K562 (cell line): ENCODE data around the gene TBL1XR1. TPM values are rescaled to one million over a fixed set of nuclear protein-coding genes. Genes with fewer than 3 reads are reported as not detected.

Source experiments
- ATAC-seq: fragments of 200-7000 bp; cut with Tn5 transposase; 3 replicates; pipeline ENCODE4 v1.9.1; 2020; ENCODE audit warnings: moderate library complexity
- BruUV-seq: library from RNA; stranded (reverse); fragments of 400-500 nt; replicated peaks from 2 replicates; lab custom pipeline; 2021; lab: Mats Ljungman, UMichigan
- CTCF ChIA-PET: fragments of 300-600 bp; formaldehyde crosslinking; extraction: SDS; loops from one replicate; lab custom pipeline; 2021; ENCODE audit warnings: low intra/inter-chr PET ratio; lab: Yijun Ruan, JAX
- POLR2A ChIA-PET: fragments of 300-600, 350-650 bp; sonication (Branson Sonifier 250); formaldehyde crosslinking; extraction: SDS; loops from one replicate; lab custom pipeline; 2021; ENCODE audit warnings: antibody characterized with exemption, inconsistent platforms; lab: Yijun Ruan, JAX
- DNase-seq, 4 experiments: peaks; one replicate each; pipeline versions ENCODE4 v3.0.0 to v3.0.0-alpha.2; 2011 to 2018; ENCODE audit warnings: low spot score in 3 of 4, mixed read lengths in 3 of 4; ENCODE audit errors: extremely low read depth in 1 of 4
- FAIRE-seq: peaks from 2 replicates; lab custom pipeline; 2011; peaks lifted over from hg19 to GRCh38; lab: Jason Lieb, UNC
- H2AFZ ChIP-seq: 2 replicates; pipeline ENCODE4 v1.6.0; 2011; ENCODE audit warnings: low read depth, low read length, control low read depth, inconsistent platforms
- H3K27ac ChIP-seq: fragments of 200-600 bp; 3 replicates; pipeline ENCODE4 v1.8.0; 2011; ENCODE audit warnings: low read depth, mild to moderate bottlenecking, control low read depth, inconsistent platforms, low read length, moderate library complexity, mixed read lengths; ENCODE audit errors: extremely low read depth
- H3K27me3 ChIP-seq, 2 experiments: fragments of 300-600 bp in 1 of 2; 2 replicates in 1 of 2; 3 replicates in 1 of 2; pipeline versions ENCODE4 v1.6.0 to v1.8.0; 2011; ENCODE audit warnings: inconsistent platforms in 2 of 2, low read length in 2 of 2, mild to moderate bottlenecking in 1 of 2, mixed read lengths in 1 of 2, moderate library complexity in 1 of 2; ENCODE audit not compliant: control insufficient read depth in 2 of 2, insufficient read depth in 2 of 2
- H3K36me3 ChIP-seq: fragments of 300-600 bp; 3 replicates; pipeline ENCODE4 v1.8.0; 2011; ENCODE audit warnings: mild to moderate bottlenecking, low read length, inconsistent platforms; ENCODE audit not compliant: control insufficient read depth, insufficient read depth
- H3K4me1 ChIP-seq, 2 experiments: fragments of 200-600 bp in 1 of 2; replicated peaks in 1 of 2; 2 replicates in 1 of 2; 3 replicates in 1 of 2; pipeline versions ENCODE4 v1.5.1 to v1.8.0; 2011; ENCODE audit warnings: inconsistent platforms in 2 of 2, low read length in 2 of 2, mild to moderate bottlenecking in 1 of 2, mixed read lengths in 1 of 2, moderate library complexity in 1 of 2; ENCODE audit not compliant: control insufficient read depth in 2 of 2, insufficient read depth in 2 of 2
- H3K4me2 ChIP-seq: 2 replicates; pipeline ENCODE4 v1.6.1; 2011; ENCODE audit warnings: low read length, control low read depth, inconsistent platforms, mixed read lengths; ENCODE audit not compliant: insufficient read depth
- H3K4me3 ChIP-seq: fragments of 200-600 bp; sonication (generic), shearing (Covaris generic); 2 replicates; pipeline ENCODE4 v1.5.1; 2016; ENCODE audit warnings: control low read depth, inconsistent platforms
- H3K79me2 ChIP-seq: fragments of 200-600 bp; 3 replicates; pipeline ENCODE4 v1.8.0; 2011; ENCODE audit warnings: low read length, inconsistent platforms; ENCODE audit not compliant: control insufficient read depth, insufficient read depth
- H3K9ac ChIP-seq, 2 experiments: 2 replicates each; pipeline versions ENCODE4 v1.6.0 to v1.6.1; 2011; ENCODE audit warnings: low read depth in 2 of 2, low read length in 2 of 2, control low read depth in 1 of 2, inconsistent platforms in 1 of 2, mild to moderate bottlenecking in 1 of 2, mixed read lengths in 1 of 2; ENCODE audit not compliant: insufficient read depth in 1 of 2
- H3K9me1 ChIP-seq: one replicate; pipeline ENCODE4 v1.6.0; 2011; ENCODE audit warnings: inconsistent platforms, mild to moderate bottlenecking, low read length, moderate library complexity; ENCODE audit not compliant: control insufficient read depth, insufficient read depth
- H3K9me3 ChIP-seq: replicated peaks from 2 replicates; pipeline ENCODE4 v1.5.1; 2011; ENCODE audit warnings: low read depth, low read length, inconsistent platforms; ENCODE audit not compliant: control insufficient read depth, insufficient read depth
- H4K20me1 ChIP-seq: replicated peaks from 2 replicates; pipeline ENCODE4 v1.6.1; 2011; ENCODE audit warnings: low read length, inconsistent platforms, mixed read lengths; ENCODE audit not compliant: control insufficient read depth, insufficient read depth
- ATF3 ChIP-seq, 2 experiments: fragments of 450-650 bp in 1 of 2; sonication (generic) in 1 of 2; formaldehyde crosslinking in 1 of 2; IDR thresholded peaks in 1 of 2; conservative IDR thresholded peaks in 1 of 2; 2 replicates each; pipeline versions ENCODE4 v1.6.1 to v1.8.1; 2016 to 2023; ENCODE audit warnings: mild to moderate bottlenecking in 2 of 2, moderate library complexity in 2 of 2, inconsistent platforms in 1 of 2, missing genetic modification reagents in 1 of 2
- ETV1 ChIP-seq: fragments of 450-650 bp; conservative IDR thresholded peaks from 2 replicates; pipeline ENCODE4 v1.6.1; 2016; ENCODE audit warnings: missing genetic modification characterization, control low read depth, low read depth, missing compliant biosample characterization
- FOXK2 ChIP-seq, 2 experiments: fragments of 450-650 bp; IDR thresholded peaks in 1 of 2; conservative IDR thresholded peaks in 1 of 2; 2 replicates each; pipeline ENCODE4 v1.6.1; 2016; ENCODE audit warnings: low read depth in 2 of 2, mild to moderate bottlenecking in 1 of 2
- NFYB ChIP-seq: IDR thresholded peaks from 2 replicates; pipeline ENCODE4 v1.6.1; 2011; ENCODE audit warnings: mild to moderate bottlenecking, moderate library complexity; ENCODE audit not compliant: insufficient read length; ENCODE audit errors: extremely low read depth
- PCBP1 ChIP-seq: fragments of 200-400 bp; formaldehyde crosslinking; IDR thresholded peaks from 2 replicates; pipeline ENCODE4 v1.6.1; 2018; ENCODE audit warnings: mild to moderate bottlenecking, low read depth, low read length; ENCODE audit not compliant: poor library complexity, severe bottlenecking
- TCF7L2 ChIP-seq: fragments of 150-350 bp; IDR thresholded peaks from 2 replicates; pipeline ENCODE4 v1.6.1; 2016; ENCODE audit warnings: low read depth, mild to moderate bottlenecking, low read length, moderate library complexity
- ZBTB33 ChIP-seq: sonication (generic); formaldehyde crosslinking; IDR thresholded peaks from 2 replicates; pipeline ENCODE4 v1.8.1; 2023; ENCODE audit warnings: mild to moderate bottlenecking, missing genetic modification reagents
- ZFPM2 ChIP-seq: fragments of 250-450 bp; sonication (Bioruptor Pico); IDR thresholded peaks from 2 replicates; pipeline ENCODE4 v1.5.1; 2022; ENCODE audit warnings: mild to moderate bottlenecking
- ZNF384 ChIP-seq: IDR thresholded peaks from 2 replicates; pipeline ENCODE4 v1.6.1; 2012; ENCODE audit warnings: low read depth, low read length, improper control_type of control experiment
- WGBS: fragments of 100-300 bp; shearing (Covaris generic); methylation state at CpG from one replicate; pipeline ENCODE4 v1.1.6; 2016; ENCODE audit warnings: low coverage, mixed read lengths; ENCODE audit not compliant: insufficient coverage; ENCODE audit errors: missing lambda C conversion rate; 5-methylcytosine and 5-hydroxymethylcytosine counted together
- in situ Hi-C: fragments of 300-500 bp; cut with MboI; formaldehyde crosslinking; loops from 4 replicates; pipeline ENCODE4 v1.15.0; 2018; ENCODE audit warnings: inconsistent platforms, mixed read lengths
- intact Hi-C: fragments of 100-400 bp; cut with micrococcal nuclease; formaldehyde crosslinking; loops from 2 replicates; pipeline ENCODE4 v1.14.2; 2022
- polyA plus RNA-seq, 8 experiments: library from polyadenylated mRNA; depleted of rRNA in 4 of 8; stranded (reverse) in 5 of 8; unstranded in 3 of 8; fragments of >200 nt; fragmentation: Nextera tagmentation in 2 of 8; fragmentation: Illumina TruSeq in 1 of 8; extraction: Ambion mirVana in 2 of 8; extraction: Trizol in 1 of 8; gene quantifications; 2 replicates each; pipeline versions ENCODE4 v1.2.1 to v1.2.3, GENCODE V29; 2011 to 2014; ENCODE audit warnings: inconsistent platforms in 1 of 8, missing spikeins in 1 of 8
- total RNA-seq, 7 experiments: library from RNA; depleted of rRNA in 6 of 7; stranded (reverse); fragments of >200 nt in 6 of 7; fragmentation: Illumina TruSeq in 2 of 7; extraction: Trizol in 2 of 7; gene quantifications; 2 replicates each; pipeline versions ENCODE4 v1.2.1 to v1.2.3, GENCODE V29; 2011 to 2021; ENCODE audit warnings: low replicate concordance in 1 of 7
- TF ChIP-seq, protein P1 (sequence below): fragments of 450-650 bp; formaldehyde crosslinking; IDR thresholded peaks from 2 replicates; pipeline ENCODE4 v1.4.0; 2022; ENCODE audit warnings: missing genetic modification characterization
- TF ChIP-seq, protein P2 (sequence below): fragments of 450-650 bp; IDR thresholded peaks from 2 replicates; pipeline ENCODE4 v1.6.1; 2016; ENCODE audit warnings: mild to moderate bottlenecking

The TBL1XR1 gene
- total and polyA plus RNA-seq, 9 of the 15 experiments (the other 6 are each of a cell fraction or from before 2014, with no cell fraction given): 19.6 to 171 (median 83.3) TPM

- TF ChIP-seq, protein P1, sequence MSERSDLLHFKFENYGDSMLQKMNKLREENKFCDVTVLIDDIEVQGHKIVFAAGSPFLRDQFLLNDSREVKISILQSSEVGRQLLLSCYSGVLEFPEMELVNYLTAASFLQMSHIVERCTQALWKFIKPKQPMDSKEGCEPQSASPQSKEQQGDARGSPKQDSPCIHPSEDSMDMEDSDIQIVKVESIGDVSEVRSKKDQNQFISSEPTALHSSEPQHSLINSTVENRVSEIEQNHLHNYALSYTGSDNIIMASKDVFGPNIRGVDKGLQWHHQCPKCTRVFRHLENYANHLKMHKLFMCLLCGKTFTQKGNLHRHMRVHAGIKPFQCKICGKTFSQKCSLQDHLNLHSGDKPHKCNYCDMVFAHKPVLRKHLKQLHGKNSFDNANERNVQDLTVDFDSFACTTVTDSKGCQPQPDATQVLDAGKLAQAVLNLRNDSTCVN: no peak
Observed at GRCh38 chr3:177206936-177207335, 9.7 kb upstream of the TBL1XR1 start (continued).

GRCh38 chr3:177203689-177204395 is 6.6 kb upstream of the TBL1XR1 start:
- H4K20me1 ChIP-seq: no peaks in the 10 kb centered on the region
- H2AFZ ChIP-seq: no peak overlapping the region
- H3K4me1 ChIP-seq: peaks cover 1 to 9% of the 10 kb centered on the region in 2 experiments
- H3K79me2 ChIP-seq: no peaks in the 10 kb centered on the region; the same call in 2 of the 3 replicates
- H3K9ac ChIP-seq: no peak overlapping the region
- TF ChIP-seq TCF7L2 (no peak), ZNF384 (no peak), FOXK2 (conservative IDR thresholded peaks at IDR 0.05 in 1 of 2, IDR thresholded peaks at IDR 0.05 in 1 of 2; ENCODE audit: low read depth in 2 of 2) (no peak), ZBTB33 (CRISPR knock-in tag) (peak; percentile 81; the same call in 1 of the 2 replicates), ATF3 (IDR thresholded peaks at IDR 0.05) (0 out of 2 replicates have a peak, but pooled peaks have one; percentile 23), ATF3 (CRISPR knock-in tag; conservative IDR thresholded peaks at IDR 0.05) (no peak), NFYB (peak; percentile 20), ZFPM2 (CRISPR knock-in tag) (no peak), PCBP1 (peak; percentile 45), ETV1 (tag) (no peak)
- TF ChIP-seq, protein P2, sequence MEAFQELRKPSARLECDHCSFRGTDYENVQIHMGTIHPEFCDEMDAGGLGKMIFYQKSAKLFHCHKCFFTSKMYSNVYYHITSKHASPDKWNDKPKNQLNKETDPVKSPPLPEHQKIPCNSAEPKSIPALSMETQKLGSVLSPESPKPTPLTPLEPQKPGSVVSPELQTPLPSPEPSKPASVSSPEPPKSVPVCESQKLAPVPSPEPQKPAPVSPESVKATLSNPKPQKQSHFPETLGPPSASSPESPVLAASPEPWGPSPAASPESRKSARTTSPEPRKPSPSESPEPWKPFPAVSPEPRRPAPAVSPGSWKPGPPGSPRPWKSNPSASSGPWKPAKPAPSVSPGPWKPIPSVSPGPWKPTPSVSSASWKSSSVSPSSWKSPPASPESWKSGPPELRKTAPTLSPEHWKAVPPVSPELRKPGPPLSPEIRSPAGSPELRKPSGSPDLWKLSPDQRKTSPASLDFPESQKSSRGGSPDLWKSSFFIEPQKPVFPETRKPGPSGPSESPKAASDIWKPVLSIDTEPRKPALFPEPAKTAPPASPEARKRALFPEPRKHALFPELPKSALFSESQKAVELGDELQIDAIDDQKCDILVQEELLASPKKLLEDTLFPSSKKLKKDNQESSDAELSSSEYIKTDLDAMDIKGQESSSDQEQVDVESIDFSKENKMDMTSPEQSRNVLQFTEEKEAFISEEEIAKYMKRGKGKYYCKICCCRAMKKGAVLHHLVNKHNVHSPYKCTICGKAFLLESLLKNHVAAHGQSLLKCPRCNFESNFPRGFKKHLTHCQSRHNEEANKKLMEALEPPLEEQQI: 0 out of 2 replicates have a peak, but pooled peaks have one; percentile 71
- no peak overlapping the region for H3K4me3 ChIP-seq
- 92% methylated on average over 25 of the region's 43 CpGs for WGBS
- FAIRE-seq: no peak
- in situ Hi-C loops (no loop called here), intact Hi-C loops (no loop called here)
- ChIA-PET CTCF (no interaction called here), POLR2A (interaction anchor here (0.6 to 0.7 kb wide), 2 partner anchors 9 to 291 kb away, joined by 3 read pairs; no protein-coding TSS in a partner anchor)
- no peaks in the 10 kb centered on the region for H3K9me1 ChIP-seq
- H3K4me2 ChIP-seq: no peak overlapping the region
- no peaks in the 10 kb centered on the region; the same call in 1 of the 2 replicates for H3K9me3 ChIP-seq
- no peaks in the 10 kb centered on the region for H3K36me3 ChIP-seq
- no peak for ATAC-seq
- no peaks in the 10 kb centered on the region for H3K27me3 ChIP-seq
- BruUV-seq: no TSS peak
- no peak overlapping the region for H3K27ac ChIP-seq
- no peak for DNase-seq
